CD4-positive, alpha-beta T cell treated with Interleukin-6 for 4 hours (primary cell): Measurements from ENCODE around the gene ITPRID1.
A peak's percentile ranks its signal among the peaks of the same experiment; 100 is the strongest.
"Not testable (repeated sequence)": the region's sequence is repeated elsewhere in the genome, so short reads cannot be mapped to it uniquely, and the experiment has no call there.

Source experiments
- DNase-seq: peaks from one replicate; pipeline ENCODE4 v3.0.0-alpha.2; 2020; ENCODE audit warnings: mixed read lengths

ITPRID1 gene

DNA sequence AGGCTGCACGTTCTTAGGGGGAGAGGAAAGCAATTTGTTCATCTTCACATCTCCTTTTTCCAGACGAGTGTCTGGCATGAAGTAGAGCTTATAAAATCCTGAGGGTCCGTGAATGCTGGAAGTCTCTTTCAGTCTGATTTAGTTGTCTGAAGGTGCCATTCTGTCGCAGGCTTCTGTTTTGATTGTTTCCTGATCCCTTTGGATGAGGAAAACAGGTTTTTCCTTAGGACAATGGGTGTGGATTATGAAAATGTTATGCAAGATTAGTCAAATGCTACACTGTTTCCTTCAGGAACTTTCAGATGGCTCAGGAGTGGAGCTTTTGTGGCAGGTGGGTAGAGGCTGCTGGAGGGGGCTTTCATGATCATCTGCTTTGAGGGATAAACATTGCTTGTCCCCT is at the start of gene ITPRID1:
Gene ITPRID1, plus strand, starts transcription at position 301 of the 400 bp plus-strand sequence. CDS start 38,935 bp downstream, outside the sequence.
- no peak for DNase-seq

DNA sequence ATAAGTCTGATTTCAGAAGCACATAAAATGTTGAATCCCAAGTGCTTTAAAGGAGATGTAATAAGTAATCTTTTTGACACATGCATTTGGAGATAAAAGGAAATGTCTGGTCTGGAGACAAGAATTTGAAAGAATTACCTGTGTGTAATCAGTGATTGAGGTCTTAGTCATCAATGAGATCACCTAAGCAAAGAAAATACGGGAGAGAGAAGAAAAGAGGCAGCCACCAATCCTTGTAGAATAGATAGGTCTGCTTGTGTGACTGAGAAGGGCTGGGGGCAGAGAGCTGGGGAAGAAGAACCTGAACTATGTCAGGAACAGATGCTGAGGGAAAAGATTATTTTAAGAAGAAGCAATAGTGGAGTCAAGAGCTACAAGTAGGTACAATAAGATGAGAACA is 49.3 kb upstream of the ITPRID1 start:
- DNase-seq: no peak

GRCh38 chr7:31465285-31465684 is 48.6 kb upstream of the ITPRID1 start:
- DNase-seq: no peak

DNA sequence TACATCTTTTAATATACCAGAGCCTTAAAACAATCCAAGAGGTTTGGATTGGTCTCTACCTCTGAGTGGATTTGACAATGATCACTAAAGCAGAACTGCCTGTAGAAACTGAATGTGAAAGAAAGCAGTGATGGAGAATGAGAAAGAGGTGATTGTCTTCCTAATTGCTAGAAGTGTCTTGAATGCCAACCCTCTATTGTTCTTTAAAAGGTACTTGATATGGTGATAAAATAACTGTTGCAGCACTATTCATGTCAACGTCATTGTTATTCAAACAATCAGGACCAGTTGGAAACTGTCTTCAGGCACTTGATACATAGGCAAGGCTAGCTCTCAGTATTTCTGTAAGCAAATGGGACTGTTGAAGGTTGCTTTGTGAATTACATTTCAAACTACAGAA is 47.9 kb upstream of the ITPRID1 start:
- no peak for DNase-seq

- DNase-seq: not testable (repeated sequence)
These were observed 43.0 kb upstream of the ITPRID1 start for GRCh38 chr7:31470883-31471282.

GRCh38 chr7:31475368-31475767 is 38.5 kb upstream of the ITPRID1 start:
- DNase-seq: no peak

DNA sequence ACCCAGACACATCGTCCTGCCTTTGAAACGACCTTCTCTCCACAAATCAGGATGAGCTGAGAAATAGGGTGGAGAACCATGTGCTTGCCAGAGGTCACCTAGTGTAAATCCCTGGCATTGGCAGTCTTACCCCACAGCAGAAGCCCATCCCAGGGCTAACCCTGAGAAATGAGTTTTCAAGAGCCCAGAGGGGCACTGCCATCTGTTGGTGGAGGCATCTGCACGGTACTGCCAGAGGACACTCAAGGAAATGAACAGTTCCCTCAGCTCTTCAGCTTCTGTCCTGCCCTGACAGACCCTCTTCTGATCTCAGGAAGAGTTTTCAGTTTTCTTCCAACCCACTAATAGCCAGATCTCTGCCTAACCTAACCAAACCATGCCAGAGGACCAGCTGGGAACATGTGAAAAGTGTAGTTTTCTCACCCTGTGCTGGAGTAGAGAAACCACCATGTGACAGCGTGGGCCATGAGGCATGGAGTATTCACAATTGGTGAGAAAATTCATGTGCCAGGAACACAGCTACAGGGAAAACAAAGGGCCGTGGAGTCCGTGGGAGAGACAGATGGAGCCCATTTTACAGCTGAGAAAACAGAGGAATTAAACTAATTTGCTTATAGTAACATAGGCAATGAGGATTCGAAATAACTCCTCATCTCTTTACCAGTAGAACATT is 37.7 kb upstream of the ITPRID1 start:
- no peak for DNase-seq

DNA sequence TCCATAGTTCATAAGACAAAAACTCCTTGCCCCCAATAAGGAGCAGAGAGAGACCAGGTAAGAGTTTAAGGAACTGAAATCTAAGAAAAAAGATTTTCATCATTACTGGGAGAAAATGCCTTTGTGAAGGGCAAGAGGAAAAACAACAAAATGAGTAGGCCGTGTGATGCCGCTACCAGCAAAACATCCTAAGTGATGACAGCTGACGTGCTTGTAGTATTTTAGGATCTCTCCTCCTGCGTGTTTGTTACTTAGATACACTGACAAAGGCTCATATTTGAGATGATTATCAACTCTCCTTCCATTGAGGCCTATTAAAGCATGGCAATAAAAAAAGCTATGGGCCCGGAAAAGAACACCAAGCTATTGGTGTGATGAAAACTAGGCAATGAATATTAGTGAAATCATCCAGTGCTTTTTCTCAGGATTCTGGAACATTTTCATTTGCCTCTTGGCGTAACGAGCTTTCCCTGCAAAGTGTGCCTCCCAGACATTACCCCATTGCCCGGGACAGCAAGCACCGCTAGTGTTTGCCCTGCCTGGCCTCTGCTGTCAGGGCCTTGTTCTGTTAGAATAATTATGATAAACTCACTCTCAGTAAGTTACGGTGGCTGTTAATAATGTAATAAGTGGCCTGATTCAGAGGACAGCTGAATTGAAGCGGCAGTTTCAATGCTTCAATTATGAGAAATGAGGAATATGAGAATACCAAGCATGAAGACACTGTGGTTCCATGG is 36.8 kb upstream of the ITPRID1 start:
- DNase-seq: no peak

DNA sequence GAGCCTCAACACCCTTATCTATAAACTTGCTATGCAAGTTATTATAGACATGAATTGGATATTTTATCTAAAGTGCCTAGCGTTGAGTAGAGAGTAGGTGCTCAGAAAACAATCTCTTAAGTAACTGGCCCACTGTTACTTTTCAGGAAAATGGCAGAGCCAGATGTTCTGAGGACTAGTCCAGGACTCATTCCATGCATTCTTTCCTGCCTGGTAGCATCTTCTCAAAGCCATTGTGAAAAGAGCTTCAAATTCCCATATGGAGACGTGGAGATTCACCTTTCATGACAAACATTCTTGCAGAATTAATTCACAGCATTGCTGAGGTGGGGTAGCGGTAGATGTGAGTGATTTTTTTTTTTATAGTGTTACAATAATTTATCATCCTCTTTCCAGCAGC is 35.9 kb upstream of the ITPRID1 start:
- no peak for DNase-seq

DNA sequence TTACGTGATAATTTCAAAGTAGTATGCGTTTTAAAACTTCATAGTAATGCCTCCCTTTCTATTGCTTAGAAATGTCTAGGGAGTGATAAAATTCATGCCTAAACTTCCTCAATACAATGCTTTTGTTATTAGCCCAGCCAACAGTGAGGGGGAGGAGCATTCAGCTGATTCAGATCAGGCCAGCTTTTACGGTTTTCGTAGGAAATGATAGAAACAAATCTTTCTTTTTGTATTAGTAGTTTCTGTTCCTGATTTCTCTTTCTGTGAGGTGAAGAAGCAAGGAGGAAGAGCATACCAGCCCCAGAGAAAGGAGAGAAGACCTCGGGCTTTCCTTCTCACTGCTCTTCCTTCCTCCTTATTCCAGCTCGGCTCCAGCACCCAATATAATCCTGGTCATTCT is 35.2 kb upstream of the ITPRID1 start:
- DNase-seq: no peak

- DNase-seq: no peak
These were observed 26.8 kb upstream of the ITPRID1 start for GRCh38 chr7:31487071-31487470.

DNA sequence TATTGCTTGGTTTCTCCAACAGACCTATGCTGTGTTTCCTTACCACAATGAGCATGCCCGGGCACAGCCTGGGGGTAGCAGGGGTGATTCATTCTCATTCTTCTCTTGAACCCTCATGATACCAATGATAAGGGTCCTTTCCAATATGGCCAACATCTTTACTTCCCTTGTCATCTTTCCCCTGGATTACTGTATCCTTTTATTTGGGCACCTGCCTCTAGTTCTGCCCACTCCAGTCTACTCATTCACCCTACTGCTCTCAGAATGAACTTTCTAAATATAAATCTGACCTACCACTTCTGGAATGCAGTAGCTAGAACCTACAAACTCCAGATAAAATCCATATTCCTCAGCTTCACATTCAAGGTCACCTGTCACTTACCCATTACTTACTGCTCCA is 26.4 kb upstream of the ITPRID1 start:
- no peak for DNase-seq

- peak; percentile 3 for DNase-seq
These were observed 25.2 kb upstream of the ITPRID1 start for GRCh38 chr7:31488562-31489203.

- DNase-seq: no peak
These were observed 23.0 kb upstream of the ITPRID1 start for GRCh38 chr7:31490796-31491314.

GRCh38 chr7:31492086-31492485 is 21.8 kb upstream of the ITPRID1 start:
- no peak for DNase-seq

- no peak for DNase-seq
These were observed 20.1 kb upstream of the ITPRID1 start for GRCh38 chr7:31493714-31494181.

- DNase-seq: no peak
These were observed 19.5 kb upstream of the ITPRID1 start for GRCh38 chr7:31494421-31494820.

- no peak for DNase-seq
These were observed 18.2 kb upstream of the ITPRID1 start for GRCh38 chr7:31495653-31496052.

- no peak for DNase-seq
These were observed 16.4 kb upstream of the ITPRID1 start for GRCh38 chr7:31497516-31497915.

DNA sequence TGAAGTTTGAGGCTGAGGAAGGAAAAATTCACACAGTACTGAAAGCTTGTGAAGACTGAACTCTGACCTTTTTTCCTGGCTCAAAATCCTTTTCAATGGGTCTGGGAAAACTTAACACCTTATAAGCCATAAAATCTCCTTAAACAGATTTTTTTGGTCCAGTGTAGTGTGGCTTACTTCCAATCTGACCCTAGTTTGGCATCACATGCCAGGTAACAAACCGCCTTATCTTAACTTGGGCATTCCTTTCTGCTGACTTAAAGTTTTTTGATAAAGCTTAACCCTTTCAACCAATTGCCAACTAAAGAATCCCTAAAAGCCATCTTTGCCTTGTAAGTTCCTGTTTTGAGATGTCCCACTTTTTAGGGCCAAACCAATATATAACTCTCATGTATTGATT is 13.2 kb upstream of the ITPRID1 start:
- DNase-seq: no peak

DNA sequence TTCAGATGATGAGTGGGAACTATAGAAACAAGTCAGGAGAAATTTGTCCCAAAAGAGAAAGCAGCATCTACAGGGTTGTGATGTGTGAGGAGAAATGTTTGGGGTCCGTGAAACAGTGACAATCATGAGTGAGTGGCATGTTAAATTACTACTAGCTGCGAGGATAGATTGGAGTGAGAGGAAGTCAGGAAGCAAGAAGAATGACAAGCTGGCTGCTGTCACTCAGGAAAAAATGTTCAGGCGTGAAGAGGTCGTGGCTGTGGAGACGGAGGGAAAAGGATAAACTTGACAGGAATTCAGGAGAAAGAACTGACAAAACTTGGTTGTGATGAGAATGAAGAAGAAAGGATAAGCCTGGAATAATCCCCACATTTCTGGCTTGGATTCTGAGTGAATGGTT is 5.1 kb upstream of the ITPRID1 start:
- DNase-seq: no peak

GRCh38 chr7:31512166-31512565 is 1.7 kb upstream of the ITPRID1 start:
- DNase-seq: no peak

GRCh38 chr7:31516680-31517502 is 3.0 kb downstream of the ITPRID1 start:
- no peak for DNase-seq
